ENCODE data around the gene XPC. TPM values are rescaled to one million over a fixed set of nuclear protein-coding genes. Genes with fewer than 3 reads are reported as not detected.

Gene XPC
- total and polyA plus RNA-seq, 5 donors, result 8.8 to 16.1 (median 13.3) TPM

GRCh38 chr3:14186854-14187458, 8.6 kb upstream of the XPC start:
- H3K4me3 ChIP-seq (ENCODE audit: low read length), result no peak overlapping the region
- no peaks in the 10 kb centered on the region for H3K4me1 ChIP-seq (ENCODE audit: control insufficient read depth, insufficient read depth, low read length)
- no peaks in the 10 kb centered on the region for H3K9me3 ChIP-seq (ENCODE audit: control insufficient read depth, low read length)
- no peaks in the 10 kb centered on the region for H3K27me3 ChIP-seq (ENCODE audit: control insufficient read depth, insufficient read depth)
- no peak overlapping the region for H3K27ac ChIP-seq (ENCODE audit: low read length)
- ATAC-seq (no peak), DNase-seq (no peak)
- WGBS, result 96% methylated on average over 5 of the region's 5 CpGs
- intact Hi-C loops (cut with DNase I), result no loop called here

- no peaks in the 10 kb centered on the region for H3K4me1 ChIP-seq (ENCODE audit: control insufficient read depth, insufficient read depth, low read length)
- intact Hi-C loops (cut with DNase I), result no loop called here
- H3K27me3 ChIP-seq (ENCODE audit: control insufficient read depth, insufficient read depth), result no peaks in the 10 kb centered on the region
- no peak for ATAC-seq
- WGBS, result 64% methylated on average over 2 of the region's 2 CpGs
- no peak overlapping the region for H3K4me3 ChIP-seq (ENCODE audit: low read length)
- H3K27ac ChIP-seq (ENCODE audit: low read length), result no peak overlapping the region
- DNase-seq, result no peak
- no peaks in the 10 kb centered on the region for H3K9me3 ChIP-seq (ENCODE audit: control insufficient read depth, low read length)
These were observed 4.7 kb upstream of the XPC start for GRCh38 chr3:14183015-14183577.

GRCh38 chr3:14181253-14181652, 2.9 kb upstream of the XPC start:
- H3K27ac ChIP-seq (ENCODE audit: low read length), result no peak overlapping the region
- no peak for ATAC-seq

GRCh38 chr3:14179795-14180194, 1.4 kb upstream of the XPC start:
- intact Hi-C loops (cut with DNase I), result loop anchor here in 3 of 4 donors (2.0 to 10.0 kb wide), 3 partner anchors 52 to 875 kb away; partner anchors contain the start of genes TMEM43 (in 2 of the 3) and CHCHD4 (in 1 of the 3)
- WGBS, result 98% methylated on average over 1 of the region's 1 CpG
- DNase-seq (no peak), ATAC-seq (no peak)
- peaks cover 2% of the 10 kb centered on the region for H3K4me1 ChIP-seq (ENCODE audit: control insufficient read depth, insufficient read depth, low read length)
- H3K4me3 ChIP-seq (ENCODE audit: low read length), result peak overlapping the region; percentile 91
- H3K27me3 ChIP-seq (ENCODE audit: control insufficient read depth, insufficient read depth), result no peaks in the 10 kb centered on the region
- H3K27ac ChIP-seq (ENCODE audit: low read length), result no peak overlapping the region
- no peaks in the 10 kb centered on the region for H3K9me3 ChIP-seq (ENCODE audit: control insufficient read depth, low read length)

More at GRCh38 chr3:14181253-14181652, 2.9 kb upstream of the XPC start:
- no peak overlapping the region for H3K4me3 ChIP-seq (ENCODE audit: low read length)
- DNase-seq, result no peak
- H3K27me3 ChIP-seq (ENCODE audit: control insufficient read depth, insufficient read depth), result no peaks in the 10 kb centered on the region
- intact Hi-C loops (cut with DNase I), result no loop called here
- no peaks in the 10 kb centered on the region for H3K9me3 ChIP-seq (ENCODE audit: control insufficient read depth, low read length)
- peaks cover 2% of the 10 kb centered on the region for H3K4me1 ChIP-seq (ENCODE audit: control insufficient read depth, insufficient read depth, low read length)
- 96% methylated on average over 3 of the region's 3 CpGs for WGBS

- Histone ChIP-seq H3K27me3 (ENCODE audit: control insufficient read depth, insufficient read depth) (no peaks in the 10 kb centered on the region), H3K4me1 (ENCODE audit: control insufficient read depth, insufficient read depth, low read length) (peaks cover 2% of the 10 kb centered on the region), H3K27ac (ENCODE audit: low read length) (peak overlapping the region; percentile 83), H3K9me3 (ENCODE audit: control insufficient read depth, low read length) (no peaks in the 10 kb centered on the region), H3K4me3 (ENCODE audit: low read length) (peak overlapping the region; percentile 91)
- ATAC-seq, result no peak
- 4% methylated on average over 3 of the region's 3 CpGs for WGBS
- DNase-seq, result no peak
- intact Hi-C loops (cut with DNase I), result loop anchor here in 3 of 4 donors (2.0 to 10.0 kb wide), 3 partner anchors 52 to 876 kb away; partner anchors contain the start of genes TMEM43 (in 2 of the 3) and CHCHD4 (in 1 of the 3)
These were observed 689 bp upstream of the XPC start for GRCh38 chr3:14179114-14179465.

GRCh38 chr3:14177580-14178246, 688 bp downstream of the XPC start:
- Histone ChIP-seq H3K9me3 (ENCODE audit: control insufficient read depth, low read length) (no peaks in the 10 kb centered on the region), H3K4me1 (ENCODE audit: control insufficient read depth, insufficient read depth, low read length) (peaks cover 2% of the 10 kb centered on the region), H3K27me3 (ENCODE audit: control insufficient read depth, insufficient read depth) (no peaks in the 10 kb centered on the region), H3K4me3 (ENCODE audit: low read length) (peak overlapping the region; percentile 91), H3K27ac (ENCODE audit: low read length) (peak overlapping the region; percentile 96)
- 5% methylated on average over 10 of the region's 10 CpGs for WGBS
- ATAC-seq (peak; percentile 61 to 65), DNase-seq (no peak)
- intact Hi-C loops (cut with DNase I), result loop anchor here in 3 of 4 donors (2.0 to 10.0 kb wide), 3 partner anchors 50 to 877 kb away; partner anchors contain the start of genes TMEM43 (in 2 of the 3) and CHCHD4 (in 1 of the 3)

- Histone ChIP-seq H3K9me3 (ENCODE audit: control insufficient read depth, low read length) (no peaks in the 10 kb centered on the region), H3K4me3 (ENCODE audit: low read length) (no peak overlapping the region), H3K4me1 (ENCODE audit: control insufficient read depth, insufficient read depth, low read length) (peaks cover 2% of the 10 kb centered on the region), H3K27ac (ENCODE audit: low read length) (no peak overlapping the region), H3K27me3 (ENCODE audit: control insufficient read depth, insufficient read depth) (no peaks in the 10 kb centered on the region)
- intact Hi-C loops (cut with DNase I), result loop anchor here in 2 of 4 donors (5.0 to 10.0 kb wide), 2 partner anchors 48 to 879 kb away; partner anchors contain the start of gene TMEM43 (in 1 of the 2)
- ATAC-seq, result no peak
- 65% methylated on average over 3 of the region's 3 CpGs for WGBS
- no peak for DNase-seq
These were observed 2.9 kb downstream of the XPC start for GRCh38 chr3:14175383-14176037.

- ATAC-seq (no peak), DNase-seq (no peak)
- Histone ChIP-seq H3K4me1 (ENCODE audit: control insufficient read depth, insufficient read depth, low read length) (peaks cover 2% of the 10 kb centered on the region), H3K9me3 (ENCODE audit: control insufficient read depth, low read length) (no peaks in the 10 kb centered on the region), H3K4me3 (ENCODE audit: low read length) (no peak overlapping the region), H3K27ac (ENCODE audit: low read length) (no peak overlapping the region), H3K27me3 (ENCODE audit: control insufficient read depth, insufficient read depth) (no peaks in the 10 kb centered on the region)
- 51% methylated on average over 2 of the region's 2 CpGs for WGBS
- intact Hi-C loops (cut with DNase I), result loop anchor here in 1 of 4 donors (10.0 kb wide), 1 partner anchor 880 kb away; no protein-coding TSS in a partner anchor
These were observed 3.9 kb downstream of the XPC start for GRCh38 chr3:14174483-14174882.

GRCh38 chr3:14172496-14172895, 5.9 kb downstream of the XPC start:
- DNase-seq (no peak), ATAC-seq (no peak)
- Histone ChIP-seq H3K4me3 (ENCODE audit: low read length) (no peak overlapping the region), H3K4me1 (ENCODE audit: control insufficient read depth, insufficient read depth, low read length) (peaks cover 2% of the 10 kb centered on the region), H3K27me3 (ENCODE audit: control insufficient read depth, insufficient read depth) (no peaks in the 10 kb centered on the region), H3K9me3 (ENCODE audit: control insufficient read depth, low read length) (no peaks in the 10 kb centered on the region), H3K27ac (ENCODE audit: low read length) (no peak overlapping the region)
- WGBS, result 92% methylated on average over 5 of the region's 5 CpGs
- intact Hi-C loops (cut with DNase I), result loop anchor here in 1 of 4 donors (10.0 kb wide), 1 partner anchor 882 kb away; no protein-coding TSS in a partner anchor

GRCh38 chr3:14170531-14171159, 7.8 kb downstream of the XPC start:
- ATAC-seq, result no peak
- Histone ChIP-seq H3K9me3 (ENCODE audit: control insufficient read depth, low read length) (no peaks in the 10 kb centered on the region), H3K27me3 (ENCODE audit: control insufficient read depth, insufficient read depth) (no peaks in the 10 kb centered on the region), H3K27ac (ENCODE audit: low read length) (no peak overlapping the region), H3K4me3 (ENCODE audit: low read length) (no peak overlapping the region), H3K4me1 (ENCODE audit: control insufficient read depth, insufficient read depth, low read length) (no peaks in the 10 kb centered on the region)
- WGBS, result 77% methylated on average over 2 of the region's 2 CpGs
- intact Hi-C loops (cut with DNase I), result loop anchor here in 1 of 4 donors (10.0 kb wide), 1 partner anchor 884 kb away; no protein-coding TSS in a partner anchor
- no peak for DNase-seq

Data from right cardiac atrium (tissue), 5 donors.